Articular chondrocyte of knee joint (primary cell): ENCODE data around the gene SPAM1. TPM values are rescaled to one million over a fixed set of nuclear protein-coding genes. Genes with fewer than 3 reads are reported as not detected.

Experiments
- total RNA-seq: library from RNA; depleted of rRNA; stranded (reverse); fragments of >200 nt; gene quantifications from 2 replicates; pipeline ENCODE4 v1.2.3, GENCODE V29; 2012

Gene SPAM1
- not detected in 2 replicates for total RNA-seq

GRCh38 chr7:123924941-123925340, at the start of gene SPAM1:
Gene SPAM1 (plus strand): TSS chr7:123925241. CDS start chr7:123953571, 28,330 bp downstream.

Other genes with a start within 250 kb of the SPAM1 start
- gene WASL, start 176.2 kb upstream of the SPAM1 start, total RNA-seq = 23.8 and 26.2 TPM in 2 replicates
- not detected in 2 replicates for gene HYAL4, start 80.1 kb upstream of the SPAM1 start, total RNA-seq
- not detected in 2 replicates for gene TMEM229A, start 107.8 kb downstream of the SPAM1 start, total RNA-seq